ENCODE results near the gene HS3ST3A1. TPM values are rescaled to one million over a fixed set of nuclear protein-coding genes. Genes with fewer than 3 reads are reported as not detected.

HS3ST3A1 gene
- total and polyA plus RNA-seq, 5 donors from 2014 or later, result 1.8 to 8.3 (median 7.4) TPM

- Mint-ChIP-seq H3K36me3 (no peaks in the 10 kb centered on the region), H3K4me3 (no peak overlapping the region), H3K27me3 (peaks cover 10% of the 10 kb centered on the region), H3K27ac (no peak overlapping the region), H3K9me3 (peaks cover 0 to 13% (median 2%) of the 10 kb centered on the region in 7 donors), H3K4me1 (no peaks in the 10 kb centered on the region)
- Histone ChIP-seq H3K27ac (ENCODE audit: insufficient read depth, low read length, poor library complexity, severe bottlenecking) (no peak overlapping the region), H3K9me3 (ENCODE audit: control insufficient read depth in 2 of 2, low read length in 2 of 2) (no peaks in the 10 kb centered on the region), H3K4me3 (ENCODE audit: low read depth, low read length) (no peak overlapping the region), H3K27me3 (ENCODE audit: control insufficient read depth, insufficient read depth, low read length) (peaks cover 2% of the 10 kb centered on the region), H3K4me1 (ENCODE audit: control insufficient read depth, insufficient read depth, low read length, poor library complexity, severe bottlenecking) (no peaks in the 10 kb centered on the region), H3K36me3 (ENCODE audit: control insufficient read depth, insufficient read depth, low read length) (no peaks in the 10 kb centered on the region)
- ATAC-seq (ENCODE audit: low read depth in 2 of 2) (no peak), DNase-seq (no peak)
These were observed 127.5 kb downstream of the HS3ST3A1 start for GRCh38 chr17:13474073-13474800.

- H3K27me3 Mint-ChIP-seq, result no peaks in the 10 kb centered on the region
- no peak overlapping the region for H3K4me3 ChIP-seq (ENCODE audit: low read depth, low read length)
- no peaks in the 10 kb centered on the region for H3K27me3 ChIP-seq (ENCODE audit: control insufficient read depth, insufficient read depth, low read length)
- no peaks in the 10 kb centered on the region for H3K9me3 ChIP-seq (ENCODE audit: control insufficient read depth in 2 of 2, low read length in 2 of 2)
- ATAC-seq (ENCODE audit: low read depth in 2 of 2), result no peak
- no peaks in the 10 kb centered on the region for H3K36me3 ChIP-seq (ENCODE audit: control insufficient read depth, insufficient read depth, low read length)
- no peaks in the 10 kb centered on the region for H3K4me1 Mint-ChIP-seq
- peaks cover 0 to 5% (median 0%) of the 10 kb centered on the region in 7 donors for H3K9me3 Mint-ChIP-seq
- no peaks in the 10 kb centered on the region for H3K36me3 Mint-ChIP-seq
- DNase-seq, result no peak
- H3K4me3 Mint-ChIP-seq, result no peak overlapping the region
- H3K4me1 ChIP-seq (ENCODE audit: control insufficient read depth, insufficient read depth, low read length, poor library complexity, severe bottlenecking), result no peaks in the 10 kb centered on the region
- no peak overlapping the region for H3K27ac ChIP-seq (ENCODE audit: insufficient read depth, low read length, poor library complexity, severe bottlenecking)
- H3K27ac Mint-ChIP-seq, result no peak overlapping the region
These were observed 136.1 kb downstream of the HS3ST3A1 start for GRCh38 chr17:13465678-13466077.

GRCh38 chr17:13462673-13463124 is 139.0 kb downstream of the HS3ST3A1 start:
- Histone ChIP-seq H3K9me3 (ENCODE audit: control insufficient read depth in 2 of 2, low read length in 2 of 2) (no peaks in the 10 kb centered on the region), H3K36me3 (ENCODE audit: control insufficient read depth, insufficient read depth, low read length) (no peaks in the 10 kb centered on the region), H3K27ac (ENCODE audit: insufficient read depth, low read length, poor library complexity, severe bottlenecking) (no peak overlapping the region), H3K4me1 (ENCODE audit: control insufficient read depth, insufficient read depth, low read length, poor library complexity, severe bottlenecking) (no peaks in the 10 kb centered on the region), H3K4me3 (ENCODE audit: low read depth, low read length) (no peak overlapping the region), H3K27me3 (ENCODE audit: control insufficient read depth, insufficient read depth, low read length) (no peaks in the 10 kb centered on the region)
- no peak for ATAC-seq (ENCODE audit: low read depth in 2 of 2)
- Mint-ChIP-seq H3K4me3 (no peak overlapping the region), H3K36me3 (no peaks in the 10 kb centered on the region), H3K27ac (no peak overlapping the region), H3K27me3 (no peaks in the 10 kb centered on the region), H3K4me1 (no peaks in the 10 kb centered on the region), H3K9me3 (peaks cover 0 to 6% (median 0%) of the 10 kb centered on the region in 7 donors)
- DNase-seq, result no peak

GRCh38 chr17:13462146-13462545 is 139.6 kb downstream of the HS3ST3A1 start:
- Mint-ChIP-seq H3K4me1 (no peaks in the 10 kb centered on the region), H3K9me3 (peaks cover 0 to 7% (median 0%) of the 10 kb centered on the region in 7 donors), H3K36me3 (no peaks in the 10 kb centered on the region), H3K27ac (no peak overlapping the region), H3K27me3 (no peaks in the 10 kb centered on the region), H3K4me3 (no peak overlapping the region)
- H3K36me3 ChIP-seq (ENCODE audit: control insufficient read depth, insufficient read depth, low read length), result no peaks in the 10 kb centered on the region
- H3K27ac ChIP-seq (ENCODE audit: insufficient read depth, low read length, poor library complexity, severe bottlenecking), result no peak overlapping the region
- no peak for DNase-seq
- H3K27me3 ChIP-seq (ENCODE audit: control insufficient read depth, insufficient read depth, low read length), result no peaks in the 10 kb centered on the region
- ATAC-seq (ENCODE audit: low read depth in 2 of 2), result no peak
- no peaks in the 10 kb centered on the region for H3K4me1 ChIP-seq (ENCODE audit: control insufficient read depth, insufficient read depth, low read length, poor library complexity, severe bottlenecking)
- no peak overlapping the region for H3K4me3 ChIP-seq (ENCODE audit: low read depth, low read length)
- H3K9me3 ChIP-seq (ENCODE audit: control insufficient read depth in 2 of 2, low read length in 2 of 2), result no peaks in the 10 kb centered on the region

GRCh38 chr17:13460261-13461000 is 141.3 kb downstream of the HS3ST3A1 start:
- H3K4me1 ChIP-seq (ENCODE audit: control insufficient read depth, insufficient read depth, low read length, poor library complexity, severe bottlenecking), result no peaks in the 10 kb centered on the region
- Mint-ChIP-seq H3K27ac (no peak overlapping the region), H3K27me3 (no peaks in the 10 kb centered on the region), H3K9me3 (peaks cover 0 to 4% (median 0%) of the 10 kb centered on the region in 7 donors), H3K4me3 (no peak overlapping the region), H3K36me3 (no peaks in the 10 kb centered on the region), H3K4me1 (no peaks in the 10 kb centered on the region)
- ATAC-seq (ENCODE audit: low read depth in 2 of 2), result no peak
- no peaks in the 10 kb centered on the region for H3K27me3 ChIP-seq (ENCODE audit: control insufficient read depth, insufficient read depth, low read length)
- H3K36me3 ChIP-seq (ENCODE audit: control insufficient read depth, insufficient read depth, low read length), result no peaks in the 10 kb centered on the region
- no peaks in the 10 kb centered on the region for H3K9me3 ChIP-seq (ENCODE audit: control insufficient read depth in 2 of 2, low read length in 2 of 2)
- no peak overlapping the region for H3K27ac ChIP-seq (ENCODE audit: insufficient read depth, low read length, poor library complexity, severe bottlenecking)
- DNase-seq, result no peak
- no peak overlapping the region for H3K4me3 ChIP-seq (ENCODE audit: low read depth, low read length)

GRCh38 chr17:13457783-13458182 is 143.9 kb downstream of the HS3ST3A1 start:
- Mint-ChIP-seq H3K9me3 (peaks cover 0 to 2% (median 0%) of the 10 kb centered on the region in 7 donors), H3K27ac (no peak overlapping the region), H3K27me3 (no peaks in the 10 kb centered on the region), H3K4me1 (no peaks in the 10 kb centered on the region), H3K4me3 (no peak overlapping the region), H3K36me3 (no peaks in the 10 kb centered on the region)
- Histone ChIP-seq H3K27me3 (ENCODE audit: control insufficient read depth, insufficient read depth, low read length) (no peaks in the 10 kb centered on the region), H3K36me3 (ENCODE audit: control insufficient read depth, insufficient read depth, low read length) (no peaks in the 10 kb centered on the region), H3K4me1 (ENCODE audit: control insufficient read depth, insufficient read depth, low read length, poor library complexity, severe bottlenecking) (no peaks in the 10 kb centered on the region), H3K4me3 (ENCODE audit: low read depth, low read length) (no peak overlapping the region), H3K9me3 (ENCODE audit: control insufficient read depth in 2 of 2, low read length in 2 of 2) (no peaks in the 10 kb centered on the region), H3K27ac (ENCODE audit: insufficient read depth, low read length, poor library complexity, severe bottlenecking) (no peak overlapping the region)
- ATAC-seq (ENCODE audit: low read depth in 2 of 2) (no peak), DNase-seq (no peak)
